BE2C (cell line): ENCODE data around the gene SLAIN2.

Experiments used
- DNase-seq: peaks from one replicate; pipeline ENCODE4 v3.0.0-alpha.2; 2020
- H3K27me3 ChIP-seq: fragments of 250-450 bp; sonication (Bioruptor Pico); 2 replicates; pipeline ENCODE4 v1.5.1; 2020; ENCODE audit warnings: mild to moderate bottlenecking
- H3K36me3 ChIP-seq: fragments of 250-450 bp; sonication (Bioruptor Pico); 2 replicates; pipeline ENCODE4 v1.5.1; 2020; ENCODE audit warnings: mild to moderate bottlenecking
- H3K4me1 ChIP-seq: fragments of 250-450 bp; sonication (Bioruptor Pico); 2 replicates; pipeline ENCODE4 v1.5.1; 2020
- H3K4me3 ChIP-seq: 2 replicates; pipeline ENCODE4 v1.5.1; 2011; ENCODE audit warnings: low read depth, low read length
- H3K9me3 ChIP-seq: fragments of 250-450 bp; sonication (Bioruptor Pico); 2 replicates; pipeline ENCODE4 v1.5.1; 2020
- CTCF ChIP-seq: IDR thresholded peaks from 2 replicates; pipeline ENCODE4 v1.5.1; 2012; ENCODE audit warnings: mild to moderate bottlenecking, low read depth, low read length

SLAIN2 gene

GRCh38 chr4:48356355-48356754 is 15.0 kb downstream of the SLAIN2 start:
- no peaks in the 10 kb centered on the region for H3K9me3 ChIP-seq
- no peaks in the 10 kb centered on the region; the same call in 1 of the 2 replicates for H3K36me3 ChIP-seq
- H3K4me1 ChIP-seq: no peaks in the 10 kb centered on the region; the same call in 1 of the 2 replicates
- H3K4me3 ChIP-seq: no peak overlapping the region
- no peak for DNase-seq
- H3K27me3 ChIP-seq: no peaks in the 10 kb centered on the region
- no peak for TF ChIP-seq CTCF

- Histone ChIP-seq H3K4me3 (no peak overlapping the region), H3K4me1 (no peaks in the 10 kb centered on the region), H3K36me3 (no peaks in the 10 kb centered on the region; the same call in 1 of the 2 replicates), H3K27me3 (no peaks in the 10 kb centered on the region), H3K9me3 (no peaks in the 10 kb centered on the region)
- TF ChIP-seq CTCF: no peak
- no peak for DNase-seq
These were observed 19.1 kb downstream of the SLAIN2 start for GRCh38 chr4:48360285-48361011.

- no peak for TF ChIP-seq CTCF
- no peaks in the 10 kb centered on the region; the same call in 1 of the 2 replicates for H3K36me3 ChIP-seq
- DNase-seq: no peak
- no peaks in the 10 kb centered on the region for H3K9me3 ChIP-seq
- H3K4me3 ChIP-seq: no peak overlapping the region
- no peaks in the 10 kb centered on the region for H3K27me3 ChIP-seq
- H3K4me1 ChIP-seq: no peaks in the 10 kb centered on the region
These were observed 19.7 kb downstream of the SLAIN2 start for GRCh38 chr4:48361012-48361400.

- no peaks in the 10 kb centered on the region for H3K27me3 ChIP-seq
- no peak overlapping the region for H3K4me3 ChIP-seq
- no peak for DNase-seq
- no peaks in the 10 kb centered on the region for H3K4me1 ChIP-seq
- no peaks in the 10 kb centered on the region; the same call in 1 of the 2 replicates for H3K36me3 ChIP-seq
- H3K9me3 ChIP-seq: no peaks in the 10 kb centered on the region
- TF ChIP-seq CTCF: no peak
These were observed 25.3 kb downstream of the SLAIN2 start for GRCh38 chr4:48366611-48367010.

- Histone ChIP-seq H3K36me3 (no peaks in the 10 kb centered on the region; the same call in 1 of the 2 replicates), H3K4me3 (no peak overlapping the region), H3K27me3 (no peaks in the 10 kb centered on the region), H3K9me3 (no peaks in the 10 kb centered on the region), H3K4me1 (no peaks in the 10 kb centered on the region)
- TF ChIP-seq CTCF: no peak
- no peak for DNase-seq
These were observed 25.7 kb downstream of the SLAIN2 start for GRCh38 chr4:48367016-48367415.

- DNase-seq: no peak
- no peak for TF ChIP-seq CTCF
These were observed 27.1 kb downstream of the SLAIN2 start for GRCh38 chr4:48368389-48368788.

More at GRCh38 chr4:48368389-48368788, 27.1 kb downstream of the SLAIN2 start:
- peaks cover 3% of the 10 kb centered on the region; the same call in 1 of the 2 replicates for H3K36me3 ChIP-seq
- no peaks in the 10 kb centered on the region for H3K9me3 ChIP-seq
- H3K4me1 ChIP-seq: 0 out of 2 replicates have a peak, but pooled peaks cover 3% of the 10 kb centered on the region
- no peak overlapping the region for H3K4me3 ChIP-seq
- no peaks in the 10 kb centered on the region for H3K27me3 ChIP-seq
